Stimulated activated effector memory CD8-positive, alpha-beta T cell treated with anti-CD3 and anti-CD28 coated beads, Interleukin-12 subunit alpha, Interleukin-12 subunit beta, amount 100 ng/mL, for 72 hours (primary cell): ENCODE results near the gene CDKN2C.
"Not testable (repeated sequence)": the region's sequence is repeated elsewhere in the genome, so short reads cannot be mapped to it uniquely, and the experiment has no call there.

Experiments used
- ATAC-seq: fragments of 150-1000 bp; cut with Tn5 transposase; 2 replicates; pipeline ENCODE4 v1.10.0; 2021
- DNase-seq, 2 donors: peaks; one replicate each; pipeline ENCODE4 v3.0.0; 2021 to 2022; ENCODE audit warnings: low spot score in 2 of 2
- H3K27ac Mint-ChIP-seq: one replicate; pipeline ENCODE4 v1.8.0; 2022; ENCODE audit warnings: mild to moderate bottlenecking, mixed read lengths
- H3K36me3 Mint-ChIP-seq: one replicate; pipeline ENCODE4 v1.8.0; 2022; ENCODE audit warnings: mild to moderate bottlenecking, mixed read lengths
- H3K4me1 Mint-ChIP-seq: one replicate; pipeline ENCODE4 v1.8.0; 2022; ENCODE audit warnings: mixed read lengths
- H3K4me3 Mint-ChIP-seq: one replicate; pipeline ENCODE4 v1.8.0; 2022; ENCODE audit warnings: mild to moderate bottlenecking, mixed read lengths
- H3K9me3 Mint-ChIP-seq: one replicate; pipeline ENCODE4 v1.8.0; 2022; ENCODE audit warnings: mixed read lengths

Gene CDKN2C

DNA sequence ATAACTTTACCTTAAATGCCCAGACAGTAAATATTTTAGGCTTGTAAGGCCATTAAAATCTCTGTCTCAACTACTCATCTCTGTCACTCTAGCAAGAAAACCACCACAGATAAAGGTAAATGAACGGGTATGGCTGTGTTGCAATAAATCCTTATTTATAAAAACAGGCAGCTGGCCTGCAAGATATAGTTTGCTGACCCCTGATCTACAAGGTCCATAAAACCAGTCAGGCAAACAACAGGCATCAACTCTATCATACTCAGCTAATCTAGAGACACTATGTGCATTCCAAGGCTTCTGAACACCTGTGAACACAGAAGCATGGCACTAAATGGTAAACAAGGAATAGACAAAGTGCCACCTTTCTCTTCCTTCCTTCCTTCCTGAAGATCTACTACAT, 19.6 kb upstream of the CDKN2C start:
- no peak for ATAC-seq
- Mint-ChIP-seq H3K36me3 (peaks cover 10% of the 10 kb centered on the region), H3K9me3 (no peaks in the 10 kb centered on the region), H3K4me1 (peaks cover 26% of the 10 kb centered on the region), H3K27ac (no peak overlapping the region), H3K4me3 (no peak overlapping the region)
- DNase-seq: no peak

DNA sequence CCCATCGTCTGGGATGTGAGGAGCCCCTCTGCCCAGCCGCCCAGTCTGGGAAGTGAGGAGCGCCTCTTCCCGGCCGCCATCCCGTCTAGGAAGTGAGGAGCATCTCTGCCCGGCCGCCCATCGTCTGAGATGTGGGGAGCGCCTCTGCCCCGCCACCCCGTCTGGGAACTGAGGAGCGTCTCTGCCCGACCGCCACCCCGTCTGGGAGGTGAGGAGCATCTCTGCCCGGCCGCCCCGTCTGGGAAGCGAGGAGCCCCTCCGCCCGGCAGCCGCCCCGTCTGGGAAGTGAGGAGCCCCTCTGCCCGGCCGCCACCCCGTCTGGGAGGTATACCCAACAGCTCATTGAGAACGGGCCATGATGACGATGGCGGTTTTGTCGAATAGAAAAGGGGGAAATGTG, 17.5 kb upstream of the CDKN2C start:
- Mint-ChIP-seq H3K4me1 (peaks cover 13% of the 10 kb centered on the region), H3K36me3 (peaks cover 10% of the 10 kb centered on the region)
- not testable (repeated sequence) for H3K9me3 Mint-ChIP-seq, DNase-seq, H3K4me3 Mint-ChIP-seq, ATAC-seq, H3K27ac Mint-ChIP-seq

DNA sequence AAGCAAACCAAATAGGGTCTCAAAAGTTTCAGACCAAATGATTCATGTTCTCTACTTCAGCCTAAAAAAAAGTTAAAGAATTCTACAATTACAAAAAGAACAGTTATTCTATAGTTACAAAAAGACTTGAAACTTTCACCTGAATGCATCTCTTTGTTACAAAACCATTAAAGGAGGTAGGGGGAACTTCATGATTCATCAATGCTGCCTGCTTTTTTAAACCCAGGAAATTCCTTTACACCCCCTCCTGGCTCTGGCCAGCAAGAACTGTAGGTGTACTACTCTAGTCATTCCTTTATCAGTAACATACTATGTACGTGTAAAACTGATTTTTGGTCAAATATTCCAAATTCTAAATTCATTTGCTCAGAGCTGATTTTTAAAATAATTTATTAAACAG, 14.9 kb upstream of the CDKN2C start:
- Mint-ChIP-seq H3K9me3 (no peaks in the 10 kb centered on the region), H3K27ac (no peak overlapping the region), H3K4me3 (no peak overlapping the region), H3K4me1 (peaks cover 11% of the 10 kb centered on the region), H3K36me3 (peaks cover 13% of the 10 kb centered on the region)
- ATAC-seq (no peak), DNase-seq (no peak)

DNA sequence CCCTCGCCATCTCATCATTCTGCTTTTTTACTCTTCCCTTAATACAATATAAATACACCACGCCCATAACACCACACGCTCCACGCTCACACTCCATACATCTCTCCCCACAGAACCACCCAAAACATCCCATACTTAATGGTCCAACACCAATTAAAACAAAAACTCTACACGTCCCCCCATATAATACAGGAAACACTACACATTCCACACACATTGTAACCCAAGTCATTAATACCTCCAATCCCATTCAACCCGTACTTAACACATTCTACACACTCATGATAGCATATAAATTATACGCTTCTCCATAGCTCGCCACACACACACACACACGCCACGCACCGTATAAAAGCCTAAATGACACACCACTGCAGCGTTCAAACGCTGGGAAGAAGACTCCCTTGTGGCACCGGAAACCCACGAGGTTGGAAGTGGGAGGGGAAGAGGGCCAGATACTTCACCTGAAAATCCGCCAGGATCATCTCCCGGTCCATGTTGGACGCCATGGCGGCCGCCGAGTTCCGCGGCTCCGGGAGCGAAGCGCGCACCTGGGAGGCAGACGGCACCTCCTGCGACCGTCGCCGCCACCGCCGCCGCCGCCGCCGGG, 10.6 kb upstream of the CDKN2C start:
- Mint-ChIP-seq H3K4me1 (peaks cover 19% of the 10 kb centered on the region), H3K9me3 (no peaks in the 10 kb centered on the region), H3K27ac (peak overlapping the region; percentile 8), H3K36me3 (peaks cover 6% of the 10 kb centered on the region), H3K4me3 (peak overlapping the region; percentile 72)
- DNase-seq (no peak), ATAC-seq (peak; percentile 45)

DNA sequence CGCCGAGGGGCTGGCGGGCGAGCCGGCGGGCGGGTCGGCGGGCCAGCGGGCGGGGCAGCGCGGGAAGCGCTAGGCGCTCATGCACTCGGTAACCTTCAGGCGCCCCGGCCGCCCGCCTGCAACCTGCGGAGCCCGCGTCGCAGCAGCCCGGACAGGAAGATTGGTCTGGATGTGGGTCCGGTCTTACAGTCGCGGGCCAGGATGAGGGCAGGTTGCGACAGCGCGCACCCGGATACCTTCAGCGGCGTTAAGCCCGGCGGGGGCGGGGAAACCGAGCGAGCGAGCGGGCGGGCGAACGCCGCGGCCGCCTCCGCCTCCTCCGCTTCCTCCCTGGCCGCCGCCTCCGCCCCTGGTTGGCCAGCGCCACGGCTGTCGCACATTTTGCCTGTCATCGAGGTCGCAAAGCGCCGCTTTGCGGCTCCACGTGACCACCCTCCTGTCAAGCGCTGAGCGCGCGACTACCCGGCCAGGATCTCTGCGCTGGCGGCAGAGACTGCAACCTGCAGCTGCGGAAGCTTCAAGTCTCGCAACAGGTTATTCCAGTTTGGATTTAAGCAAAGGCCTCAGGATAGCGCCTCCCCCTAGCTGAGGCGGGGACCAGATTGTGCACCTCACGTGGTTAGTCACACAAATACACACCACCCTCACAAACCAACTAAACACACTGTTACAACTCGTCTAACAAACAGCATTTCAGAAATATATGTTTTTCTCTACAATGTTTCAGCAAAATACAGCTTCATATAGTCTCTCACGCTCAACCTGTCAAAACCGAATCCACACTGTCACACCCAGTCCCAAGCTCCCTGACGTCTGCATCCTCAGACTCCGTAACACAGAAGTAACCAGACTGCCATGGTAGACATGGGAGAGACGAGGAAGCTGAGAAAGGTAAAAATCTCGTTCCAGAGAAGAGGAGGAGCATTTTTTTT, 9.9 kb upstream of the CDKN2C start, which contains the start of gene FAF1:
Gene FAF1 (minus strand): TSS at position 355 of the 932 bp plus-strand sequence. CDS start 456 bp downstream, outside the sequence.
- Mint-ChIP-seq H3K36me3 (peaks cover 6% of the 10 kb centered on the region), H3K9me3 (no peaks in the 10 kb centered on the region), H3K4me3 (peak within 1 kb of the TSS; percentile 72), H3K27ac (peak within 1 kb of the TSS; percentile 8), H3K4me1 (peaks cover 19% of the 10 kb centered on the region)
- peak; percentile 96 for ATAC-seq
- peak; percentile 92 to 98 for DNase-seq

DNA sequence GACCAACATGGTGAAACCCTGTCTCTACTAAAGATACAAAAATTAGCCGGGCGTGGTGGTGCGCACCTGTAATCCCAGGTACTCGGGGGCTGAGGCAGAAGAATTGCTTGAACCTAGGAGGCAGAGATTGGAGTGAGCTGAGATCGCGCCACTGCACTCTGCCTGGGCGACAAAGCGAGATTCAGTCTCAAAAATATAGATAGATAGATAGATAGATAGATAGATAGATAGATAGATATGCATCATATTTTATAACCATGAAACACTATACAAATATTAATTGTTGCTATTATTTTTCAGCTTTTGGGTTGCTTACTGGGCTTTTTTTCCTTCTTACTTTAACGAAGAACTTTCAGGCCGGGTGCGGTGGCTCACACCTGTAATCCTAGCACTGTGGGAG, 5.2 kb upstream of the CDKN2C start:
- H3K27ac Mint-ChIP-seq: no peak overlapping the region
- DNase-seq (no peak), ATAC-seq (no peak)
- peaks cover 19% of the 10 kb centered on the region for H3K4me1 Mint-ChIP-seq
- H3K4me3 Mint-ChIP-seq: no peak overlapping the region
- H3K9me3 Mint-ChIP-seq: no peaks in the 10 kb centered on the region
- H3K36me3 Mint-ChIP-seq: peaks cover 21% of the 10 kb centered on the region

- Mint-ChIP-seq H3K4me3 (peak overlapping the region; percentile 82), H3K9me3 (no peaks in the 10 kb centered on the region), H3K27ac (no peak overlapping the region), H3K4me1 (peaks cover 18% of the 10 kb centered on the region), H3K36me3 (peaks cover 20% of the 10 kb centered on the region)
- no peak for DNase-seq
- no peak for ATAC-seq
Measured at GRCh38 chr1:50966991-50967390, 3.1 kb upstream of the CDKN2C start.

DNA sequence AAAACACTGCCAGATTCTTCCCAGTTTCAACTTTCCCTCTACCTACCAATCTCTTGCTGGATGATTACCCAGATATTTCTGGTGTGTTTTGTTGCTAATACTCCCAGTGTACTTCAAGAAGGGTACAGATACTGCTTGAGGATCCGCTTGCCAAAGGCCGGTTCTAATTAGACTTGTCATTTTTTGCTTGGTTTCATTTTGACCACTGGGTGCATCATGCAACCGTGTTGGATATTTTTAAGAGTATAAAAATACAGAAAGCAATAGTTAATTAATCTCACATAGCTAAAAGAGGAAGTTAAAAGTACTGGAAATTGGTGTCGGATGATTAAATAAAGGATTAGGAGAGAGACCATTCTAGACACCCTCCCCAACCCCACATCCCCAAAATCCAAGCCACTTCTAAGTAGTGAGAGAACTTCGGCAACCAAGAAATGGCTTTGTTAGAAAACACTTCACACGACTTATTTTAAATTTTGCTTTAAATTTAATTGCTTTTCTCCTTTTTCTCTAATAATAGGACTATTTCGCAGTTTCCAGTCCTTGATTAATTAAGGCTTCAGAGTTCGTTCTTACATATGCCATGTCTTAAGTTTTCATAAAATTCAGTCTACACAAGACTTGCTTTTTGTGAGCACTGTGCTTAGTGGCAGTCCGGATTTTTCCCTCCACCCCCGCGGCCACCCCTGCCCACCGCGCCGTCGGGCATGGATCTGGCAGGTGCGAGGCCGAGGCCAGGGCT, 2.5 kb upstream of the CDKN2C start:
- peaks cover 18% of the 10 kb centered on the region for H3K4me1 Mint-ChIP-seq
- DNase-seq: no peak
- H3K9me3 Mint-ChIP-seq: no peaks in the 10 kb centered on the region
- peak overlapping the region; percentile 82 for H3K4me3 Mint-ChIP-seq
- peak overlapping the region; percentile 94 for H3K27ac Mint-ChIP-seq
- peaks cover 22% of the 10 kb centered on the region for H3K36me3 Mint-ChIP-seq
- no peak for ATAC-seq

DNA sequence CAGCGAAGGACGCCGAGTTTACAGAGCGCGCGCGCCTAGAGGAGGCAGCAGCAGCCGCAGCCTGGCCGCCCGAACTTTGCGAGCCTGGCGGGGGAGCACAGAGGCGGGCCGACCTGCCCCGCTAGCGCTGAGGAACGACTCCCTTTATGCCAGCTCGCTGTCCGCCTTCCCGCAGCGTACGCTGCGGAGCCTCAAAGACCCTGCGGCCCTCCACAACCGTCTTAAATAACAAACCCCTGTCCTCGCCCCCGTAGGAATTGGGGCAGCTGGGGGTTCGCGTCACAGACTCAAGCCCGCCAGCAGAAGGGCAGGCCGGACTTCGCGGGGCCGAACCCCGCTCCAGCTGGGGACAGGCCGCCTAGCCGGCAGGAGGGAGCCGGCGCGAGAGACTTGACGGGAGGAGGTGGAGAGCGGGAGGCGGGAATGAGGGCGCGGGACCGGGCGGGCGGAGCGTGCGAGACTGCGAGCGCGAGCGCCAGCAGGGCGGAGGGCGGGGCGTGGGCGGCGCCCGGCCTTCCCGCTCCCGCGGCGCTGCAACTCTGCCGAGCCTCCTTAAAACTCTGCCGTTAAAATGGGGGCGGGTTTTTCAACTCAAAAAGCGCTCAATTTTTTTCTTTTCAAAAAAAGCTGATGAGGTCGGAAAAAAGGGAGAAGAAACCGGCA, 1.8 kb upstream of the CDKN2C start:
- peaks cover 18% of the 10 kb centered on the region for H3K4me1 Mint-ChIP-seq
- H3K36me3 Mint-ChIP-seq: peaks cover 22% of the 10 kb centered on the region
- no peaks in the 10 kb centered on the region for H3K9me3 Mint-ChIP-seq
- ATAC-seq (peak; percentile 87), DNase-seq (peak; percentile 75 to 89)
- H3K27ac Mint-ChIP-seq: peak overlapping the region; percentile 94
- peak overlapping the region; percentile 82 for H3K4me3 Mint-ChIP-seq

- Mint-ChIP-seq H3K4me1 (peaks cover 18% of the 10 kb centered on the region), H3K9me3 (no peaks in the 10 kb centered on the region), H3K4me3 (peak overlapping the region; percentile 82), H3K36me3 (peaks cover 26% of the 10 kb centered on the region), H3K27ac (peak overlapping the region; percentile 94)
- DNase-seq (peak; percentile 42 to 81), ATAC-seq (peak; percentile 48)
Measured at GRCh38 chr1:50968821-50969610, 1.0 kb upstream of the CDKN2C start.

- Mint-ChIP-seq H3K9me3 (no peaks in the 10 kb centered on the region), H3K4me3 (peak overlapping the region; percentile 82), H3K4me1 (peaks cover 18% of the 10 kb centered on the region), H3K36me3 (peaks cover 28% of the 10 kb centered on the region), H3K27ac (peak overlapping the region; percentile 94)
- ATAC-seq (no peak), DNase-seq (no peak)
Measured at GRCh38 chr1:50970509-50970887, 453 bp downstream of the CDKN2C start.

DNA sequence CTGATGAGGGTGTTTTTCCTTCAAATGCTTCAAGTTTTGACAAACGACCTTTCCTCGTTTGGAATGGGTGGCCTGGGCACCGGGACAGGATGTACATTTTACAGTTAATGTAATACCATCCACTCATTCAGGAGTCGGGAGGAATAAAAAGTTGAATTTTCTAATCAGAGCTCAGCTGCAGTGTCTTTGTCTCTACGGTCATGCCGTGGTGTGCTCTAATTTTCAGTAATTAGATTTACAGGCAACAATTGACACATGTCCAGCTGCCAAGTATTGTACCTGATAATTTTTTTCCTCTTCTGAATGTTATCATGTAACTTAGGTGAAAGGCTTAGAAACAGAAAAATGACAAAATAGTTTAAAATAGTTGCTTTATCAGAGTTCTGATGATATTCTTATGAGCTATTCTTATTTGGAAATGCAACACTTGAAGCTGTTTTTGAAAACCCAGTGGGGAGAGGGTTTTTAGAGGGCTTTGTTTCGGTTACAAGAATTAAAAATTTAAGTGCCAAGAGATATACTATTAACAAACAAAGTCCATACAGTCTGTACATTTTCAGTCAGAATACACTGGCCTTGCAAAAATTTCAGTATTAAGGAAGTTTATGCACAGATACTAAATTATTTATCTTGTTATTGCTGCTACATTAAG, 1.0 kb downstream of the CDKN2C start:
- no peak for ATAC-seq
- Mint-ChIP-seq H3K4me1 (peaks cover 19% of the 10 kb centered on the region), H3K27ac (no peak overlapping the region), H3K4me3 (peak overlapping the region; percentile 82), H3K9me3 (no peaks in the 10 kb centered on the region), H3K36me3 (peaks cover 28% of the 10 kb centered on the region)
- DNase-seq: no peak

- DNase-seq (no peak), ATAC-seq (no peak)
- Mint-ChIP-seq H3K4me3 (peak overlapping the region; percentile 82), H3K27ac (no peak overlapping the region), H3K4me1 (peaks cover 27% of the 10 kb centered on the region), H3K36me3 (peaks cover 28% of the 10 kb centered on the region), H3K9me3 (no peaks in the 10 kb centered on the region)
Measured at GRCh38 chr1:50971748-50972305, 1.8 kb downstream of the CDKN2C start.

DNA sequence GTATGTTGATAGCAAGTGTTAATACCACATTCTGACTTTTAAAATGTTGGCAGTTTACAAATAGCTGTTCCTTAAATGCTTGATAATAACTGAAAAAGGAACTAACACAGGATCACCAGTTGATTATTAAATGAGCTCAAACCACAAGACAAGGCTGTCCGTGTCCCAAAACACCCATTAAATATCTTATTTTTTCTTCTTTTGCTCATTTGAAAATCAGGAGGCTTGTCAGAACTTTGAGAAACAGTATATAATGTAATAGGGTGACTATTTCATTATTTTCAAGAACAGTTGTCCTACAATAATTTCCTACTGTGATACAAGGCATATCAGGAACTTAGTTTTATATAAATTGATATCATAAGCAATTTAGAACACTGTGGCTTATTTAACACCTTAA, 2.7 kb downstream of the CDKN2C start:
- no peak overlapping the region for H3K4me3 Mint-ChIP-seq
- H3K36me3 Mint-ChIP-seq: peaks cover 28% of the 10 kb centered on the region
- H3K4me1 Mint-ChIP-seq: peaks cover 22% of the 10 kb centered on the region
- H3K9me3 Mint-ChIP-seq: no peaks in the 10 kb centered on the region
- H3K27ac Mint-ChIP-seq: no peak overlapping the region
- no peak for DNase-seq
- ATAC-seq: no peak
